Measurements from ENCODE around the gene FDX2. TPM values are rescaled to one million over a fixed set of nuclear protein-coding genes. Genes with fewer than 3 reads are reported as not detected.

Gene FDX2
- total and polyA plus RNA-seq, 2 of the 13 experiments (the other 11 are each of a cell fraction or from before 2014, with no cell fraction given) = 21.0 to 24.7 TPM

- TF ChIP-seq CTCF (CRISPR knock-in tag; IDR thresholded peaks at IDR 0.05) (no peak), ZNF24 (IDR thresholded peaks at IDR 0.05) (no peak)
These were observed 22.0 kb downstream of the FDX2 start (continued) for GRCh38 chr19:10293637-10294367.

- Histone ChIP-seq H3K9ac (ENCODE audit: insufficient read depth, low read depth, low read length) (no peak overlapping the region), H3K27me3 (ENCODE audit: control insufficient read depth in 1 of 2, insufficient read depth in 2 of 2, low read length in 2 of 2) (peaks cover 0 to 20% of the 10 kb centered on the region in 2 experiments; a peak in 3 of 5 replicates), H3K4me2 (ENCODE audit: low read depth, low read length) (no peak overlapping the region; the same call in 1 of the 2 replicates), H3K9me3 (ENCODE audit: low read length) (no peaks in the 10 kb centered on the region), H3K36me3 (replicated peaks in 1 of 2; ENCODE audit: control insufficient read depth in 1 of 2, insufficient read depth in 2 of 2, low read length in 2 of 2) (no peaks in the 10 kb centered on the region), H3K79me2 (ENCODE audit: insufficient read depth, low read length) (no peaks in the 10 kb centered on the region), H3K4me1 (ENCODE audit: insufficient read depth, low read length) (peaks cover 57% of the 10 kb centered on the region), H2AFZ (ENCODE audit: low read length) (no peak overlapping the region), H4K20me1 (ENCODE audit: insufficient read depth, low read length) (no peaks in the 10 kb centered on the region), H3K27ac (ENCODE audit: extremely low read length, insufficient read depth, low read length) (no peak overlapping the region), H3K4me3 (replicated peaks in 1 of 3; ENCODE audit: insufficient read depth in 1 of 3, low read depth in 2 of 3, low read length in 3 of 3) (no peak overlapping the region; a peak in 1 of 6 replicates)
- ChIA-PET CTCF (ENCODE audit: low intra/inter-chr PET ratio, low total read pairs) (no interaction called here), POLR2A (no interaction called here)
- in situ Hi-C loops (cut with HindIII; ENCODE audit: extremely low pct_ligation_motif_present, low pct_unique_long_range_greater_than_20kb) = no loop called here
- ATAC-seq = no peak
- no peak for DNase-seq (ENCODE audit: low spot score)
- no TSS peak for BruUV-seq (replicated peaks)
- WGBS (ENCODE audit: low lambda C conversion rate) = 95% methylated on average over 52 of the region's 56 CpGs
- no peak for TF ChIP-seq MTA1 (CRISPR knock-in tag; IDR thresholded peaks at IDR 0.05; ENCODE audit: borderline replicate concordance)
- TF ChIP-seq, protein P1, sequence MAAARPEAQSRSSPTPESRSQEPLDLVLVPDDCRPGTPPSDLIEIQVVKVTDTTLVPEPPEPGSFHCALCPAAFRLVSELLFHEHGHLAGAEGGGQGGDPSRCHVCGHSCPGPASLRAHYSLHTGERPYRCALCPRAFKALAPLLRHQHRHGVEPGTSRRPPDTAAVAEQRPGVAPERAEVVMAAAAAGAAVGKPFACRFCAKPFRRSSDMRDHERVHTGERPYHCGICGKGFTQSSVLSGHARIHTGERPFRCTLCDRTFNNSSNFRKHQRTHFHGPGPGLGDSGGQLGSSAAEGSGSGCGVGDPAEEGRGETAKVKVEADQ (CRISPR knock-in tag; IDR thresholded peaks at IDR 0.05; ENCODE audit: borderline replicate concordance) = no peak
- TF ChIP-seq ZBTB38 (CRISPR knock-in tag; IDR thresholded peaks at IDR 0.05) = peak; percentile 35; the same call in 1 of the 2 replicates
- FAIRE-seq = no peak
- intact Hi-C loops (cut with micrococcal nuclease; ENCODE audit: unreplicated experiment) = loop anchor here (2.0 kb wide), 1 partner anchor 40 kb away; the partner anchor contains the start of gene RAVER1
These were observed 22.8 kb downstream of the FDX2 start for GRCh38 chr19:10292789-10293636.
